ENCODE data around the gene AUP1. TPM values are rescaled to one million over a fixed set of nuclear protein-coding genes. Genes with fewer than 3 reads are reported as not detected.

AUP1 gene
- polyA plus RNA-seq, 3 donors = 130 to 385 (median 149) TPM

DNA sequence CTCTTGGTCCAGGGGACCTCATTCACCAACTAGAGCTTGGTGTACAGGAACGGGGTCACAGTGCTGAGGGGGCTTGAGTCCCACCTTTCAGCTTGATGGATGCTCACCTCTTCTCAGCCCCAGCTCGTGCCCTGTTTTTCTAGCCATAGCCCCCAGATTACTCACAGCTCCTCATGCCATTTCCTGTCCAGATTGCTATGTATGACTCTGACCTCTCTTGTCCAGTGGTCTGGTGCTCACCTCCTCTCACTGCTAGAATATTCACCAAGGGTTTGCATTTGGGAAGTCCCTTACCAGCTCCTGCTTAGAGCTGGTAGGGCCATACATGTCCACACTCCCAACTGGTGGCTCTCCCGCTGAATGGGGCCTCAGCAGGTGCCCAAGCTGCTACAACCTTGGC lies 36.0 kb downstream of the AUP1 start:
- Histone ChIP-seq H3K4me1 (ENCODE audit: control insufficient read depth in 1 of 2, insufficient read depth in 2 of 2, low read length in 2 of 2) (peaks cover 12 to 13% of the 10 kb centered on the region in 2 donors), H3K4me2 (replicated peaks; ENCODE audit: extremely low read depth, low read length, poor library complexity, severe bottlenecking) (no peak overlapping the region), H3K4me3 (replicated peaks in 1 of 3; ENCODE audit: low read depth in 2 of 3, low read length in 3 of 3) (no peak overlapping the region), H3K36me3 (replicated peaks in 1 of 2; ENCODE audit: control insufficient read depth in 1 of 2, insufficient read depth in 2 of 2, low read length in 2 of 2) (peaks cover 49 to 62% of the 10 kb centered on the region in 2 donors), H4K20me1 (ENCODE audit: insufficient read depth, low read length) (no peaks in the 10 kb centered on the region), H2AFZ (ENCODE audit: insufficient read depth, low read depth, low read length, poor library complexity, severe bottlenecking) (no peak overlapping the region), H3K27me3 (ENCODE audit: control insufficient read depth in 2 of 2, insufficient read depth in 2 of 2, low read length in 2 of 2) (peaks cover 17 to 27% of the 10 kb centered on the region in 2 donors), H3K9ac (ENCODE audit: insufficient read depth, low read length, poor library complexity, severe bottlenecking) (no peak overlapping the region), H3K9me3 (replicated peaks in 1 of 2; ENCODE audit: control insufficient read depth in 1 of 2, insufficient read depth in 1 of 2, low read length in 2 of 2) (peaks cover 0 to 7% of the 10 kb centered on the region in 2 donors), H3K79me2 (ENCODE audit: insufficient read depth, low read length) (peaks cover 3% of the 10 kb centered on the region), H3K27ac (ENCODE audit: low read depth in 1 of 2, low read length in 2 of 2) (no peak overlapping the region)
- no peak overlapping the region for H3K4me3 Mint-ChIP-seq
- WGBS (ENCODE audit: insufficient coverage) = 97% methylated on average over 3 of the region's 3 CpGs
- DNase-seq = no peak
- intact Hi-C loops (cut with micrococcal nuclease) = no loop called here
- peaks cover 68 to 71% of the 10 kb centered on the region in 2 donors for H3K36me3 Mint-ChIP-seq
- TF ChIP-seq, protein P1, sequence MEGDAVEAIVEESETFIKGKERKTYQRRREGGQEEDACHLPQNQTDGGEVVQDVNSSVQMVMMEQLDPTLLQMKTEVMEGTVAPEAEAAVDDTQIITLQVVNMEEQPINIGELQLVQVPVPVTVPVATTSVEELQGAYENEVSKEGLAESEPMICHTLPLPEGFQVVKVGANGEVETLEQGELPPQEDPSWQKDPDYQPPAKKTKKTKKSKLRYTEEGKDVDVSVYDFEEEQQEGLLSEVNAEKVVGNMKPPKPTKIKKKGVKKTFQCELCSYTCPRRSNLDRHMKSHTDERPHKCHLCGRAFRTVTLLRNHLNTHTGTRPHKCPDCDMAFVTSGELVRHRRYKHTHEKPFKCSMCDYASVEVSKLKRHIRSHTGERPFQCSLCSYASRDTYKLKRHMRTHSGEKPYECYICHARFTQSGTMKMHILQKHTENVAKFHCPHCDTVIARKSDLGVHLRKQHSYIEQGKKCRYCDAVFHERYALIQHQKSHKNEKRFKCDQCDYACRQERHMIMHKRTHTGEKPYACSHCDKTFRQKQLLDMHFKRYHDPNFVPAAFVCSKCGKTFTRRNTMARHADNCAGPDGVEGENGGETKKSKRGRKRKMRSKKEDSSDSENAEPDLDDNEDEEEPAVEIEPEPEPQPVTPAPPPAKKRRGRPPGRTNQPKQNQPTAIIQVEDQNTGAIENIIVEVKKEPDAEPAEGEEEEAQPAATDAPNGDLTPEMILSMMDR (IDR thresholded peaks at IDR 0.05) = no peak
- no peak overlapping the region for H3K27ac Mint-ChIP-seq
- peaks cover 0 to 9% (median 2%) of the 10 kb centered on the region in 7 donors for H3K9me3 Mint-ChIP-seq
- peaks cover 24 to 31% (median 30%) of the 10 kb centered on the region in 3 donors for H3K27me3 Mint-ChIP-seq (ENCODE audit: low read depth in 3 of 3)
- H3K4me1 Mint-ChIP-seq = peaks cover 12% of the 10 kb centered on the region

DNA sequence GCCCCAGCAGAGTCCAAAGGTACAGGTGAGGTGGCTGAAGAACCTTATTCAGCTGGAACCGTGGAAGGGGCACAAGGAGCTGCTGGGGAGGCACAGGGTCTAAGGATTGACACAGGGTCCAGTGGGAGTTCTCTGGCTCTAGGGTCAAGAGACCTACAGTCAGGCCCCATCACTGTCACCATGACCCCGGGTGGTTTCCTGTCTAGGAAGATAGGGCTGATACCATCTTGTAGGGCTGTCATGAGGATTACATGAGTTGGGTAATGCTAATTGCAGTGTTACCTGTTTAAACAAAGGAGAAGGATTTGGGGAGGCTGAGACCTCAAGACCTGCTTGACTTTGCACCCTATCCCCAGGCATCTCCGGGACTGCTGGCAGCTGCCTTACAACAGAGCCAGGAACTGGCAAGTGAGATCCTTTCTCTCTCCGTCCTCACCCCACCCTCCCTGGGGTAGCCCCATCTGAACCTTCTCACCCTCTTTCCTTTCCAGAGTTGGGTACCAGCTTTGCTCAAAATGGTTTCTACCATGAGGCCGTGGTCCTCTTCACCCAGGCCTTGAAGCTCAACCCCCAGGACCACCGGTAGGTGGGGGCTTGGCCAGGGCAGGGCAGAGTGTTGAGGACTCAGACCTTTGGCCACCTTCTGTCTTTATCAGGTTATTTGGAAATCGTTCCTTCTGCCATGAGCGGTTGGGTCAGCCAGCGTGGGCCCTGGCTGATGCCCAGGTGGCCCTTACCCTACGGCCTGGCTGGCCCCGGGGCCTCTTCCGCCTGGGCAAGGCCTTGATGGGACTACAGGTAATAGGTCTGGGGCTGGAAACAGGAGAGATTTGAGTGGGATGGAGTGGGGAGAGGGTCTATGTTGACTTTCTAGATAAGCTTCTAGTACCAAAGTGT lies 37.6 kb downstream of the AUP1 start:
- Mint-ChIP-seq H3K36me3 (peaks cover 72 to 77% of the 10 kb centered on the region in 2 donors), H3K4me1 (no peaks in the 10 kb centered on the region), H3K27me3 (ENCODE audit: low read depth in 3 of 3) (peaks cover 7 to 15% (median 13%) of the 10 kb centered on the region in 3 donors), H3K27ac (peak overlapping the region in 1 of 7 donors; percentile 34), H3K4me3 (no peak overlapping the region), H3K9me3 (no peaks in the 10 kb centered on the region)
- H3K27me3 ChIP-seq (ENCODE audit: control insufficient read depth in 2 of 2, insufficient read depth in 2 of 2, low read length in 2 of 2) = peaks cover 3 to 10% of the 10 kb centered on the region in 2 donors
- H3K4me1 ChIP-seq (ENCODE audit: control insufficient read depth in 1 of 2, insufficient read depth in 2 of 2, low read length in 2 of 2) = no peaks in the 10 kb centered on the region
- peaks cover 3% of the 10 kb centered on the region for H3K79me2 ChIP-seq (ENCODE audit: insufficient read depth, low read length)
- H3K4me3 ChIP-seq (replicated peaks in 1 of 3; ENCODE audit: low read depth in 2 of 3, low read length in 3 of 3) = no peak overlapping the region
- no peak for DNase-seq
- H2AFZ ChIP-seq (ENCODE audit: insufficient read depth, low read depth, low read length, poor library complexity, severe bottlenecking) = no peak overlapping the region
- TF ChIP-seq, protein P1 (IDR thresholded peaks at IDR 0.05) = no peak
- H3K27ac ChIP-seq (ENCODE audit: low read depth in 1 of 2, low read length in 2 of 2) = no peak overlapping the region
- no peaks in the 10 kb centered on the region for H3K9me3 ChIP-seq (replicated peaks in 1 of 2; ENCODE audit: control insufficient read depth in 1 of 2, insufficient read depth in 1 of 2, low read length in 2 of 2)
- 96% methylated on average over 12 of the region's 12 CpGs for WGBS (ENCODE audit: insufficient coverage)
- no peak overlapping the region for H3K4me2 ChIP-seq (replicated peaks; ENCODE audit: extremely low read depth, low read length, poor library complexity, severe bottlenecking)
- peaks cover 52 to 75% of the 10 kb centered on the region in 2 donors for H3K36me3 ChIP-seq (replicated peaks in 1 of 2; ENCODE audit: control insufficient read depth in 1 of 2, insufficient read depth in 2 of 2, low read length in 2 of 2)
- H3K9ac ChIP-seq (ENCODE audit: insufficient read depth, low read length, poor library complexity, severe bottlenecking) = no peak overlapping the region
- H4K20me1 ChIP-seq (ENCODE audit: insufficient read depth, low read length) = no peaks in the 10 kb centered on the region
- intact Hi-C loops (cut with micrococcal nuclease) = no loop called here
